OCI-LY1 (cell line): ENCODE data around the gene CACNA1C.

Experiments used
- H2AFZ ChIP-seq: fragments of 200-600 bp; sonication (generic), shearing (Covaris generic); 2 replicates; pipeline ENCODE4 v1.6.0; 2014; ENCODE audit warnings: antibody characterized with exemption, mild to moderate bottlenecking, low read length
- H3F3A ChIP-seq: fragments of 200-600 bp; sonication (generic), shearing (Covaris generic); 2 replicates; pipeline ENCODE4 v1.6.0; 2014; ENCODE audit warnings: mild to moderate bottlenecking, antibody characterized with exemption, low read length, moderate library complexity; ENCODE audit not compliant: insufficient read depth
- H3K27ac ChIP-seq: fragments of 200-600 bp; sonication (generic); 2 replicates; pipeline ENCODE4 v1.5.1; 2014; ENCODE audit warnings: low read length, mixed run types, mild to moderate bottlenecking, low read depth; ENCODE audit not compliant: poor library complexity, severe bottlenecking
- H3K27me3 ChIP-seq: fragments of 200-600 bp; sonication (generic); 2 replicates; pipeline ENCODE4 v1.6.0; 2014; ENCODE audit warnings: antibody characterized with exemption, mild to moderate bottlenecking, low read length, moderate library complexity; ENCODE audit not compliant: insufficient read depth
- H3K36me3 ChIP-seq: fragments of 200-600 bp; sonication (generic); 2 replicates; pipeline ENCODE4 v1.6.1; 2014; ENCODE audit warnings: mild to moderate bottlenecking, antibody characterized with exemption, low read length, moderate library complexity, mixed read lengths; ENCODE audit not compliant: insufficient read depth
- H3K4me1 ChIP-seq: fragments of 200-600 bp; sonication (generic); 2 replicates; pipeline ENCODE4 v1.5.1; 2014; ENCODE audit warnings: mild to moderate bottlenecking, low read length, moderate library complexity; ENCODE audit not compliant: insufficient read depth, severe bottlenecking
- H3K4me2 ChIP-seq: fragments of 200-600 bp; sonication (generic), shearing (Covaris generic); 2 replicates; pipeline ENCODE4 v1.6.1; 2014; ENCODE audit warnings: low read length
- H3K4me3 ChIP-seq: fragments of 200-600 bp; sonication (generic); 2 replicates; pipeline ENCODE4 v1.5.1; 2014; ENCODE audit warnings: low read length, low read depth, mild to moderate bottlenecking, mixed read lengths; ENCODE audit not compliant: poor library complexity, severe bottlenecking
- H3K79me2 ChIP-seq: fragments of 200-600 bp; shearing (Covaris generic); 2 replicates; pipeline ENCODE4 v1.6.1; 2016; ENCODE audit warnings: mixed run types, low read length, mixed read lengths; ENCODE audit not compliant: insufficient read depth
- H3K9ac ChIP-seq: fragments of 200-600 bp; sonication (generic), shearing (Covaris generic); 2 replicates; pipeline ENCODE4 v1.6.1; 2014; ENCODE audit warnings: mild to moderate bottlenecking, low read length, mixed read lengths
- H3K9me2 ChIP-seq: fragments of 200-600 bp; sonication (generic), shearing (Covaris generic); 2 replicates; pipeline ENCODE4 v1.6.1; 2014; ENCODE audit warnings: low read depth, mild to moderate bottlenecking, low read length, mixed read lengths
- H3K9me3 ChIP-seq: fragments of 200-600 bp; shearing (Covaris generic); 2 replicates; pipeline ENCODE4 v1.6.1; 2014; ENCODE audit warnings: low read length, mixed read lengths
- H4K20me1 ChIP-seq: fragments of 200-600 bp; sonication (generic), shearing (Covaris generic); 2 replicates; pipeline ENCODE4 v1.6.0; 2016; ENCODE audit warnings: mild to moderate bottlenecking, low read length; ENCODE audit not compliant: insufficient read depth
- EZH2 ChIP-seq: fragments of 200-600 bp; sonication (generic), shearing (Covaris generic); IDR thresholded peaks from 2 replicates; pipeline ENCODE4 v1.8.0; 2017; ENCODE audit warnings: borderline replicate concordance, mixed run types, mild to moderate bottlenecking, antibody characterized with exemption, low read length, moderate library complexity, mixed read lengths
- TF ChIP-seq, protein P1 (sequence below): fragments of 200-600 bp; sonication (generic), shearing (Covaris generic); IDR thresholded peaks from 2 replicates; pipeline ENCODE4 v1.5.1; 2017; ENCODE audit warnings: mild to moderate bottlenecking, antibody characterized with exemption, low read length, moderate library complexity, mixed read lengths

The CACNA1C gene

DNA sequence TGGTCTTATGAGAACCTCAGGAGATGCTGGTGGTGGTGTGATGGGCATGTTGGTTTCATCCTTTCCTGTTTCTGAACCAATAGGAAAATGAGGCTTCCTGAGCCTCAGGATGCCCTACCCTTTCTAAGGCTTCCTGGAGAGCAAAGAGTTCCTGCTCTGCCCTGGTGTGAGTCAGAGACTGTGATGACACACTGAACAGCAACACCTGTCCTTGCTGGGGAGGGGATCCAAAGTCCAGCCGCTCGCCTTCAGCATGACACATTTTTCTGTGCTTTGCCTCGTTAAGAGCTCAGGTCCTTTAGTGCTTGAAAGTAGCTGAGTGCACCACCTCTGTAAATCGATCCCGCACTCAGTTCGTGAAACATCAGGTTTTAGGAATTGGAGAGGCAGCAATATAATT, 116.0 kb downstream of the CACNA1C start:
- H3K4me2 ChIP-seq, result no peak overlapping the region
- peaks cover 8% of the 10 kb centered on the region; the same call in 1 of the 2 replicates for H3K36me3 ChIP-seq
- no peaks in the 10 kb centered on the region for H3K4me1 ChIP-seq
- H3K4me3 ChIP-seq, result no peak overlapping the region
- peaks cover 11% of the 10 kb centered on the region; the same call in 1 of the 2 replicates for H3K27me3 ChIP-seq
- H3K79me2 ChIP-seq, result no peaks in the 10 kb centered on the region
- H3K9me3 ChIP-seq, result peaks cover 15% of the 10 kb centered on the region
- H3K9ac ChIP-seq, result no peak overlapping the region
- no peak for TF ChIP-seq EZH2
- H4K20me1 ChIP-seq, result no peaks in the 10 kb centered on the region
- H3K27ac ChIP-seq, result no peak overlapping the region
- H3K9me2 ChIP-seq, result no peaks in the 10 kb centered on the region
- H2AFZ ChIP-seq, result no peak overlapping the region
- H3F3A ChIP-seq, result no peaks in the 10 kb centered on the region

DNA sequence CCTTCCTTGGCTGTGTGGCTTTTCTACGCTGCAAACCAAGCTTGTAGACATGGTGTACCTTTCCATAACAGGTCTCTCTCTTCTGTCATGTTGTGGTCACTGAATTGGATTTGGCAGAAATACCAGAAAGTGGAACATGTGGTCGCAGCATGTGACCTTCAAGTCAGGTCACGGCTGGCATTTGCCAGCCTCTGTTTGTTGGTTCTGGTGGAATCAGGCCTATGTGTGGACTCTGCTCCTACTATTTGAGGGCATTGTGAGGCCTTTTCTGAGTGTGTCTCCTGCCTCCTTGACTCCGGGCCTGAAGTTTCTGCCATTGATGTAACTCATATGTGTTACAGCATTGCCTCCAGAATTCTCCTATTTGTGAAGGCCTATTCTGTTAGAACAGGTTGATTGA, 116.7 kb downstream of the CACNA1C start:
- Histone ChIP-seq H3K79me2 (no peaks in the 10 kb centered on the region), H3K4me1 (no peaks in the 10 kb centered on the region), H3K36me3 (peaks cover 8% of the 10 kb centered on the region; the same call in 1 of the 2 replicates), H3K27ac (no peak overlapping the region), H3F3A (no peaks in the 10 kb centered on the region), H3K9ac (no peak overlapping the region), H3K9me2 (no peaks in the 10 kb centered on the region), H4K20me1 (no peaks in the 10 kb centered on the region), H2AFZ (no peak overlapping the region), H3K27me3 (peaks cover 11% of the 10 kb centered on the region; the same call in 1 of the 2 replicates), H3K4me3 (no peak overlapping the region), H3K4me2 (no peak overlapping the region), H3K9me3 (peaks cover 15% of the 10 kb centered on the region)
- no peak for TF ChIP-seq EZH2

DNA sequence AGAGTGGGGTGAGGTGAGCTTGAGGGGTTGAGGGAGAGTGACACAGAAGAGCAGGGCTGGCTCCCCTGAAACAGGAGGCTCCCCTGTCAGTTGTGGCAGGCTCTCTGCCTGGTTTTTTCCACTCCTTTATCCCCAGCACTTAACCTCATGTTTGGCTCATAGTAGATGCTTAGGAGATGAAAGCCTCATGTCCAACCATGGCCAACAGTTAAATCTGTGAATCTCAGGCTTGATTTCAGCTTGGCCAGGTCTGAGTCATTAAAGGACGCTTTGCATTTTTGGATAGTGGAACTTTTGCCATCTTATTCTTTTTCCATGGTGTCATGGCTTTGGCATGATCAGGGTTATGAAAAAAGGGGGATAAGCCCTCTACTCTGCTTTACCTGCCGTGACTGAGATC, 117.2 kb downstream of the CACNA1C start:
- no peak overlapping the region for H2AFZ ChIP-seq
- H3K4me1 ChIP-seq, result no peaks in the 10 kb centered on the region
- no peak overlapping the region for H3K4me3 ChIP-seq
- H3K9me3 ChIP-seq, result peaks cover 15% of the 10 kb centered on the region
- no peak overlapping the region for H3K27ac ChIP-seq
- H3K9me2 ChIP-seq, result no peaks in the 10 kb centered on the region
- H3K79me2 ChIP-seq, result no peaks in the 10 kb centered on the region
- no peak overlapping the region for H3K9ac ChIP-seq
- peaks cover 8% of the 10 kb centered on the region; the same call in 1 of the 2 replicates for H3K36me3 ChIP-seq
- peaks cover 11% of the 10 kb centered on the region; the same call in 1 of the 2 replicates for H3K27me3 ChIP-seq
- H4K20me1 ChIP-seq, result no peaks in the 10 kb centered on the region
- TF ChIP-seq, protein P1, sequence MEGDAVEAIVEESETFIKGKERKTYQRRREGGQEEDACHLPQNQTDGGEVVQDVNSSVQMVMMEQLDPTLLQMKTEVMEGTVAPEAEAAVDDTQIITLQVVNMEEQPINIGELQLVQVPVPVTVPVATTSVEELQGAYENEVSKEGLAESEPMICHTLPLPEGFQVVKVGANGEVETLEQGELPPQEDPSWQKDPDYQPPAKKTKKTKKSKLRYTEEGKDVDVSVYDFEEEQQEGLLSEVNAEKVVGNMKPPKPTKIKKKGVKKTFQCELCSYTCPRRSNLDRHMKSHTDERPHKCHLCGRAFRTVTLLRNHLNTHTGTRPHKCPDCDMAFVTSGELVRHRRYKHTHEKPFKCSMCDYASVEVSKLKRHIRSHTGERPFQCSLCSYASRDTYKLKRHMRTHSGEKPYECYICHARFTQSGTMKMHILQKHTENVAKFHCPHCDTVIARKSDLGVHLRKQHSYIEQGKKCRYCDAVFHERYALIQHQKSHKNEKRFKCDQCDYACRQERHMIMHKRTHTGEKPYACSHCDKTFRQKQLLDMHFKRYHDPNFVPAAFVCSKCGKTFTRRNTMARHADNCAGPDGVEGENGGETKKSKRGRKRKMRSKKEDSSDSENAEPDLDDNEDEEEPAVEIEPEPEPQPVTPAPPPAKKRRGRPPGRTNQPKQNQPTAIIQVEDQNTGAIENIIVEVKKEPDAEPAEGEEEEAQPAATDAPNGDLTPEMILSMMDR, result no peak
- TF ChIP-seq EZH2, result no peak
- H3K4me2 ChIP-seq, result no peak overlapping the region
- no peaks in the 10 kb centered on the region for H3F3A ChIP-seq

DNA sequence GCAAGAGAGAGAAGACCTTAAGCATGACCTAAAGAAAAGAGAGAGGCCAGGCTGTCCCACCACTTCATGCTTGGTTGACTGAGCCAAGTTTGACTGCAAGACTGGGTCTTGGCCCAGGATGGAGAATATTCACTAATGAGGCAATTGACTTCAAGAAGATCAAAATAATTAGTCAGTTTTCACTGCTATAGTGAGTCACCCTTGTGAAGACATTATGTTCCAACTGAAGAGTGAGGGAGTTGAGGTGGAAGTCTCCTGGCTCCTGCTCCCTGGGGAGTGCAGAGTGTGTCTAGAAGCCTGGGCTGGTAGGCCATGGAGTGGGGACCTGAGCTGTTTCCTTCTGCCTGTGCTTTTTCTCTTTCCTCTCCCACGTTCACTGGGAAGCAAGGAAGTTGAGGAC, 117.6 kb downstream of the CACNA1C start:
- H4K20me1 ChIP-seq, result no peaks in the 10 kb centered on the region
- peaks cover 8% of the 10 kb centered on the region; the same call in 1 of the 2 replicates for H3K36me3 ChIP-seq
- H2AFZ ChIP-seq, result no peak overlapping the region
- peaks cover 15% of the 10 kb centered on the region for H3K9me3 ChIP-seq
- H3K4me3 ChIP-seq, result no peak overlapping the region
- H3K27me3 ChIP-seq, result peaks cover 11% of the 10 kb centered on the region; the same call in 1 of the 2 replicates
- no peak overlapping the region for H3K4me2 ChIP-seq
- H3F3A ChIP-seq, result no peaks in the 10 kb centered on the region
- H3K9ac ChIP-seq, result no peak overlapping the region
- no peak overlapping the region for H3K27ac ChIP-seq
- TF ChIP-seq, protein P1, result no peak
- TF ChIP-seq EZH2, result no peak
- no peaks in the 10 kb centered on the region for H3K79me2 ChIP-seq
- H3K4me1 ChIP-seq, result no peaks in the 10 kb centered on the region
- H3K9me2 ChIP-seq, result no peaks in the 10 kb centered on the region
